ENCODE data around the gene SCG3. TPM values are rescaled to one million over a fixed set of nuclear protein-coding genes. Genes with fewer than 3 reads are reported as not detected.

SCG3 gene
- total RNA-seq, 1 experiment from 2014 or later, result 22.7 TPM

DNA sequence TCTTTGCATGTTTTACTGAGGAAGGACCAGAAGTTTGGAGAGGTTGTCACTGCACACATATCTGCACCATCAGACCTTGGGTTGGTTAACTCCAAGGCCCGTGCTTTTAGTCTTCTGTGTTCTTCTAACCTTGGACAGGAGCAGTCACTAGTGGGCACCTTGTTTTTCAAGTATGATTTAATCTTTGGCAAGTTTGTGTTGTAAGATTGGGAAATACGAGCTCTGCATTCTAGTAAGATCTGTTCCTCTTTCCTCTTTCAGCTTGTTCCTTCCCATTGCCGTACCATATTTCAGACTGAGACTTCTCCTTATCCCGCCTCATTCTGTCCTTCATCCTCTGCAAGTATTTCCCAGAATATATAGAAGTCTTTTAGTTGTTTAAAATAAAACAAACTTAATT is 75.2 kb downstream of the SCG3 start:
- Mint-ChIP-seq H3K36me3 (ENCODE audit: insufficient read depth in 1 of 3, low read depth in 3 of 3) (0 out of 7 replicates have a peak, but pooled peaks cover 0 to 2% (median 0%) of the 10 kb centered on the region in 3 experiments), H3K27me3 (ENCODE audit: low read depth) (peaks cover 44% of the 10 kb centered on the region), H3K27ac (no peak overlapping the region), H3K9me3 (peaks cover 2 to 3% of the 10 kb centered on the region in 2 experiments; a peak in 3 of 5 replicates), H3K4me1 (peaks cover 14% of the 10 kb centered on the region in 2 experiments), H3K4me3 (no peak overlapping the region)
- no peak overlapping the region for H2BK5ac ChIP-seq (ENCODE audit: insufficient read length, low read length)
- H2BK15ac ChIP-seq (ENCODE audit: low read depth, low read length), result no peak overlapping the region
- no peak overlapping the region for H4K8ac ChIP-seq (replicated peaks; ENCODE audit: insufficient read length, low read depth, low read length)
- H3K18ac ChIP-seq (ENCODE audit: insufficient read length, low read depth, low read length), result no peak overlapping the region
- H2BK120ac ChIP-seq (ENCODE audit: low read depth, low read length, poor library complexity, severe bottlenecking), result no peak overlapping the region
- no peak overlapping the region for H2AK5ac ChIP-seq (ENCODE audit: insufficient read length, low read length)
- H3K23ac ChIP-seq (ENCODE audit: insufficient read length, low read depth, low read length), result no peak overlapping the region
- no peak overlapping the region for H3K14ac ChIP-seq (ENCODE audit: insufficient read depth, low read length)
- H2BK20ac ChIP-seq (ENCODE audit: low read depth, low read length, poor library complexity, severe bottlenecking), result no peak overlapping the region
- H3K27me3 ChIP-seq (ENCODE audit: insufficient read depth, low read length), result peaks cover 5% of the 10 kb centered on the region; the same call in 1 of the 2 replicates
- no peak overlapping the region for H3K27ac ChIP-seq (ENCODE audit: insufficient read length, low read depth, low read length)
- H3K9ac ChIP-seq (ENCODE audit: extremely low read depth, insufficient read length, low read length), result no peak overlapping the region
- H4K91ac ChIP-seq (ENCODE audit: insufficient read length, low read depth, low read length), result no peak overlapping the region
- no peak overlapping the region for H4K5ac ChIP-seq (ENCODE audit: insufficient read length, low read depth, low read length)
- H3K4me1 ChIP-seq (ENCODE audit: insufficient read depth, low read length), result peaks cover 3% of the 10 kb centered on the region; the same call in 1 of the 2 replicates
- TF ChIP-seq, protein P1, sequence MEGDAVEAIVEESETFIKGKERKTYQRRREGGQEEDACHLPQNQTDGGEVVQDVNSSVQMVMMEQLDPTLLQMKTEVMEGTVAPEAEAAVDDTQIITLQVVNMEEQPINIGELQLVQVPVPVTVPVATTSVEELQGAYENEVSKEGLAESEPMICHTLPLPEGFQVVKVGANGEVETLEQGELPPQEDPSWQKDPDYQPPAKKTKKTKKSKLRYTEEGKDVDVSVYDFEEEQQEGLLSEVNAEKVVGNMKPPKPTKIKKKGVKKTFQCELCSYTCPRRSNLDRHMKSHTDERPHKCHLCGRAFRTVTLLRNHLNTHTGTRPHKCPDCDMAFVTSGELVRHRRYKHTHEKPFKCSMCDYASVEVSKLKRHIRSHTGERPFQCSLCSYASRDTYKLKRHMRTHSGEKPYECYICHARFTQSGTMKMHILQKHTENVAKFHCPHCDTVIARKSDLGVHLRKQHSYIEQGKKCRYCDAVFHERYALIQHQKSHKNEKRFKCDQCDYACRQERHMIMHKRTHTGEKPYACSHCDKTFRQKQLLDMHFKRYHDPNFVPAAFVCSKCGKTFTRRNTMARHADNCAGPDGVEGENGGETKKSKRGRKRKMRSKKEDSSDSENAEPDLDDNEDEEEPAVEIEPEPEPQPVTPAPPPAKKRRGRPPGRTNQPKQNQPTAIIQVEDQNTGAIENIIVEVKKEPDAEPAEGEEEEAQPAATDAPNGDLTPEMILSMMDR (conservative IDR thresholded peaks at IDR 0.05), result no peak
- no peak overlapping the region for H3T11ph ChIP-seq (ENCODE audit: low read length)
- H3K23me2 ChIP-seq (ENCODE audit: insufficient read length, low read depth, low read length, poor library complexity, severe bottlenecking), result no peaks in the 10 kb centered on the region
- no peaks in the 10 kb centered on the region for H4K20me1 ChIP-seq (ENCODE audit: control insufficient read depth, insufficient read depth, insufficient read length)
- no peaks in the 10 kb centered on the region for H3K79me2 ChIP-seq (ENCODE audit: insufficient read depth, low read length)
- no peaks in the 10 kb centered on the region for H3K9me3 ChIP-seq (ENCODE audit: control insufficient read depth, low read depth, low read length)
- H3K79me1 ChIP-seq (ENCODE audit: insufficient read depth, low read depth, low read length, poor library complexity, severe bottlenecking), result no peaks in the 10 kb centered on the region
- H3K4me2 ChIP-seq (ENCODE audit: insufficient read depth, insufficient read length, low read length), result no peak overlapping the region
- WGBS (ENCODE audit: extremely low coverage, insufficient read length, low lambda C conversion rate), result no CpG with 5 or more reads among the region's 4 CpGs
- no peak overlapping the region for H3K4ac ChIP-seq (ENCODE audit: low read depth, low read length)
- H3K56ac ChIP-seq (ENCODE audit: insufficient read length, low read depth, low read length), result no peak overlapping the region
- DNase-seq, result no peak
- H2AFZ ChIP-seq (ENCODE audit: low read length), result no peak overlapping the region
- no peak overlapping the region for H2BK12ac ChIP-seq (ENCODE audit: insufficient read length, low read depth, low read length)
